Right renal cortex interstitium (tissue), 3 donors: ENCODE data around the gene NEUROG1. TPM values are rescaled to one million over a fixed set of nuclear protein-coding genes. Genes with fewer than 3 reads are reported as not detected.

Experiments
- DNase-seq, 3 donors: peaks; one replicate each; pipeline ENCODE4 v3.0.0-alpha.2; 2013; ENCODE audit warnings: low read depth in 3 of 3, low spot score in 2 of 3
- polyA plus RNA-seq, 3 donors: library from polyadenylated mRNA; unstranded; fragments of 120-200 nt; gene quantifications; one replicate each; pipeline ENCODE4 v1.2.1, GENCODE V29; 2013; ENCODE audit not compliant: insufficient read length in 3 of 3

The NEUROG1 gene
- polyA plus RNA-seq = not detected

DNA sequence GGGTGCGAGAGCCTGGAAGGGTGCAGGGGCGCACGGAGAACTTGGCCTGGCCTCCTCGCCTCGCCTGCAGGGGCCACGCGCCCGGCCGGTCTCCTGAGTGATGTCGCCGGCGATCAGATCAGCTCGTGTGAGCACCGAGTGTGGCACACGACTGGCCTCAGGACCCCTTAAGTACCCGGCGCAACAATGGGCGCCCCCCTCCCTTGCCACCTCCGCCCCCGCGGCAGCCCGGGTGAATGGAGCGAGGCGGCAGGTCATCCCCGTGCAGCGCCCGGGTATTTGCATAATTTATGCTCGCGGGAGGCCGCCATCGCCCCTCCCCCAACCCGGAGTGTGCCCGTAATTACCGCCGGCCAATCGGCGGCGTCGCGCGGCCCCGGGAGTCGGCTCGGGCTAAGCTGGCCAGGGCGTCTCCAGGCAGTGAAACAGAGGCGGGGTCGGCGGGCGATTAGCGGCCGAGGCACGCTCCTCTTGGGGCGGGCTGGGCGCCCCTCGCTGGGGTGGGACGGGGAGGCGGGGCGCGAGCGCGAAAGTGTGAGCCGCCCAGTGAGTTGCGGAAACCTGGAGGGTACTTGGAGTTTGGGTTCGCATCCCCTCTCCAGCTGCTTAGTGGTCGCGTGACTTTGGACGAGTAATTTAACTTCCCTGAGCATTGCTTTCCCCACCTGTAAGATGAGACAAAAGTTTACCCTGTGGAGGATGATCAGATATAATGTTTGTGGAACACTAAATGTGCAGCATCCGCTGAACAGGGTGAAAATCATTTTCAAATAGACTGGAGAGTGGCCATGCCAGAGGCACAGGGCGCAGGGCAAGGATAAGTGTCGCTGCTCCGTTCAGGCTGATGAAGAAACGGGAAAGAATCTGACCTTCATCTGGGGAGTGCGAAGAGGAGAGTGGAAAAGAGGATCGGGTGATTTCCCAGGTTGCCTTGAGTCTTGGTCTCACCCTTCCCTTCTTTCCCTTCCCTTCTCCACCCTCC is at the start of gene NEUROG1:
Gene NEUROG1, minus strand, starts transcription at position 145 of the 982 bp plus-strand sequence. CDS start 274 bp downstream, outside the sequence.
- DNase-seq = no peak

- DNase-seq = no peak
Measured at GRCh38 chr5:135584918-135585317, 49.2 kb upstream of the NEUROG1 start.

DNA sequence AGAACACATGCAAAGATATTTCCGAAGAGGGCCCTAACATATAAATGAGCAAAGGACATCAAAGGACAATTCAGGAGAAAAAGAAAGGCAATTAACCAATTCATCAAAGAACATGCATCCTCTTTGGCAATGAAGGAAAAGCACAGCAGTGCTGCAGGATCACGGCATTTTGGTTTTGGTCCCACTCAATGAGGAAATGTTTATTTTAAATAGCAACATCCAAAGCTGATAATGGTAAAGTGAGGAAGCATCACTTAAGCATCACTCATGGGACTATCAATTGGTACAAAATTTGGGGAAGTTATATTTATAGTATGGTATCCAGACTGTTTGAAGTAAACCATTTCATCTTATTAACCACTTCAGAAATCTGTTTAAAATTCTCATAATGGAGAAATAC is 48.5 kb upstream of the NEUROG1 start:
- no peak for DNase-seq

GRCh38 chr5:135582099-135582781 is 46.5 kb upstream of the NEUROG1 start:
- no peak for DNase-seq

GRCh38 chr5:135578685-135579341 is 43.0 kb upstream of the NEUROG1 start, which contains the start of gene CXCL14:
CXCL14 (minus strand) TSS chr5:135578991; CDS start chr5:135578778, 213 bp downstream.
- no peak for DNase-seq

GRCh38 chr5:135578305-135578684 is 42.5 kb upstream of the NEUROG1 start:
- no peak for DNase-seq

- DNase-seq = no peak
Measured at GRCh38 chr5:135577421-135577820, 41.7 kb upstream of the NEUROG1 start.

DNA sequence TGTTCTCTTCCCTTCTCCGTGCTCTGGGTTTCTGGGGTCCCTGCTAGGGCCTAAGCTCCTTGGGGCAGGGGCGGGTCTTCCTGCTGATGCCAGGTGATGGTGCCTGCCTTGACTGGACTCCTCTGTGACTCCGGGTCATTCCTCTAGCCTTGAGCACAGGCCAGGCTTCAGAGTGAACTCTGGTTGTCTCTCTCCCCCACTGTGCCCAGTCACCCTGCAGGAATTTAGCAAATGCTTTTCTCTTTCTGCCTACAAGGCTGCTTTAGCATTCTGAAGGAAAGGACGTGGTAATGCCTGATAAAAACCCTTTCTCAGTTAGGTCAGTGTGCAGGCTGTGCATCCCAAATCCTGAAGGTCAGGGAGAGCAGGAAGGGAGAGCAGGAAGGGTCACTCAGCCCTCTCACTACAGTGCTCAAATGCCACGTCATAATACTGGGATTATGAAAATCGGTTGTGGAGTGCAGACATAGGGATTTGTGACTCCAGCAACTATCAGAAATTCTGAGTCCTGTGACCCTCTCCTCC is 40.4 kb upstream of the NEUROG1 start:
- DNase-seq = no peak

GRCh38 chr5:135574493-135574892 is 38.7 kb upstream of the NEUROG1 start:
- DNase-seq = no peak

DNA sequence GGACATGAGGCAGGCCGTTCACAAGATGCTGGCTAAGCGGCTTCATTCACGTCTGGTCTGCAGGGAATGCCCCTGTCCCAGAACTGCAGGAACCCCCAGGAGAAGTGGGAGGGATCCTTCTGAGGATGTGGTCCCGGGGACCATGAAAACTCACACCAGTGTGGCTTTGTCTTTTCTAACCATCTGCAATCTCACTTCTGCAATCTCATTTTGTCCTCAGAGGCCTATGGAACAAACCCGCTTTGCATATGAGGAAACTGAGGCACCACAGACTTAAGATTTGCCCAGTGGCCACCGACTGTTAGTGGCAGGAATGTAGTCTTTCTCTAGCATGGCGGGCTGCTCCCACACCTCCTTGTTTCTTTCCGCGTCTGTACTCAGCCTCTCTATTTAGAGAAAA is 36.1 kb upstream of the NEUROG1 start:
- DNase-seq = no peak

DNA sequence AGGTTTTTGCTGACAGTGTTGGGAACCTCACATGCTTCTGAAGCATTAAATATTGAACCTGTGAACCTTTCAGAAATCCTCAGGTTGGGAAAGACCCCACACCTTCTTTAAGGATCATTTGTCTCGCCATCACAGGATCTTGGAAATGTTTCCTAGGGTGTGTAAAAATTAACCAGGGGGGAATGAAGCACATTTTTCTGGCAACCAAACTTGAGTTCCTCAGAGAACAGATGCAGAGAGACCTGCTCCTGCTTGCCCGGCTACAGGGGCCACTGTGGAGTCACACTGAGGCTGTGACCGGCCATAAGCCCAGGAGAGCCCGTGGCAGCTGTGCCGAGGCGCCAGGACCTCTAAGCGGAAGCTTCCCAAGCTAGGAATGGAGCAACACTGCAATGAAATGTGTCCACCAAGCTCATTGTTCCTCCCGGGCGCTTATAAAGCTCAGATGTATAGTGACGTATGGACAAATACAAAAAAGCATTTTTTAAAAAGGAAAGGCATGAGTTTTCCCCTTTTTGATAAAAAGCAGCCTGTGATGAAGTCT is 35.4 kb upstream of the NEUROG1 start:
- no peak for DNase-seq

- no peak for DNase-seq
Measured at GRCh38 chr5:135570453-135570764, 34.6 kb upstream of the NEUROG1 start.

DNA sequence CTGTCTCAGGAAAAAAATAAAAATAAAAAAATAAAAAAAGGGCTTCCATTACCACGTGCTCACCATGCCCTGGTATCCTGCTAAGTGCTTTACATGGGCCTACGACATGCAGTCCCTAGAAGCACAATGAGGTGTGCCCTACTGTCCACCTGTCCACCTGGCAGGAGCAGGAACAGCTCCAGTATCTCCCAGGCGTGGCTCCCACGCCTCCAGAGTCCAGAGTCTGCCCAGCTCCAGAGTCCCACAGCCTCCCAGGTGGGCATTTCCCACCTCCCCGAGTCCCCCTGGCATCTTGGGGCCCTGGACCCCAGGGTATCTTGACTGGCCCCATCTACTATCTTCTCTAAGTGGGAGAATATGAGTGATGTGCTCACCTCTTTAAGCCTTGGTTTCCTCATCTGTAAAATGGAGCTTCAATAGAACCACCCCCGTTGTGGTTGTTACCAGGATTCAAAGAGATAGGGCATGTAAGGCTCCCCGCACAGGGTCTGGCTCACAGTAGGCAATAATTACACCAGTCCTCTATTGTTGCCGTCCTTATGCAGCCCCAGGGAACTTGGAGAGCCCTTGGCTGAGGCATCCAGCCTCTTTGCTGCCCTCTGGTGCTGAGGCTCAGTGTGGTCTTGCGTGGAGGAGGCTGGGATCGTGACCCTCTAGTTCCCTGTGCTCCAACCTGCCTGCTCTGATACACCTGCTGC is 34.1 kb upstream of the NEUROG1 start:
- no peak for DNase-seq

DNA sequence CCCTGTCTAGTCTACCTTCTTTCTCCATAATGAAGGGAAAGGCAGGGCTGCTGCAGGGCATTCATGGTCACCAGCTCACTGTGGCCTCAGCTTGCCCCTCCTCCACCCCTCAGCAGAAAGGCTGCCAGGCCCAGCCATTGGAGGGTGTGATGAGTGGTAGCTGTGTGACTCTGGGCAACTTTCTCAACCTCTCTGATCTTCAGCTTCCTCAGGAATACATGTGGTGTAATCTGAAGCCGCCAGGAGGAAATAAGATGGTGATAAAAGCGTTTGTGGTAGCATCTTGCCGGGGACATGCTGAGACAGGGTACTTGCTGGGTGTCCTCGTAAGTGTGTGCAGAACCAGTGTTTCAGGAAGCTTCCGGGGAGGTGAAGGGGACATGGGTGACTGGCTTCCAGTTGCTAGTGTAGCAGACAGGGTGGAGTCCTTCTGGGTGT is 33.2 kb upstream of the NEUROG1 start:
- DNase-seq = no peak

- no peak for DNase-seq
Measured at GRCh38 chr5:135568246-135568645, 32.5 kb upstream of the NEUROG1 start.

DNA sequence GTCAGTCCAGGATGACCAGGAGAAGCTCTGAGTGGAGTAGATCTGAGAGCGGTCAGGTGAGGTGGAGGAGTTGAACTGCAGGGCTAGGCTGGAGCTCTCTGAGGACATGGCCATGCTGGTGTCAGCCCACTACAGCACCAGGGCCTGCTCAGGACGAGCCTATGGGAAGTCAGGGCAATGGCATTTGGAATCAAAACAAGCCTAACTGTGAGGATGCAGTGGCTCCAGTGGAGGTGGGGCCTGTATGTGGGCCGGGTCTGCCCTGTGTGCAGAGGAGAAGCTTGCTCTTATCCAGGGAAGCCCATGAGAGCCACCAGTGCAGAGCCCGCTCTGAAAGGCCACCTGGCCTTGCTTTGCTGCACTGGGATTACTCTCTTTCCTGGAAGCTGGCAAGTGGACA is 31.9 kb upstream of the NEUROG1 start:
- DNase-seq = no peak

- no peak for DNase-seq
Measured at GRCh38 chr5:135566422-135567400, 30.9 kb upstream of the NEUROG1 start.

GRCh38 chr5:135565725-135566421 is 30.1 kb upstream of the NEUROG1 start:
- no peak for DNase-seq
